Pancreas (tissue), 10 donors: ENCODE data around the gene RAB40A. TPM values are rescaled to one million over a fixed set of nuclear protein-coding genes. Genes with fewer than 3 reads are reported as not detected.

Experiments
- ATAC-seq, 4 donors: fragments of 200-7000 bp; cut with Tn5 transposase; one replicate each; pipeline versions ENCODE4 v1.8.0 to v1.9.1; 2020; ENCODE audit warnings: mild to moderate bottlenecking in 4 of 4, moderate library complexity in 4 of 4
- DNase-seq, 6 donors: peaks; one replicate each; pipeline ENCODE4 v3.0.0-alpha.2; 2020
- FAIRE-seq: peaks from 2 replicates; lab custom pipeline; 2012; peaks lifted over from hg19 to GRCh38; lab: Jason Lieb, UNC
- H3K27ac ChIP-seq, 4 donors: fragments of 200-600 bp; sonication (generic); 1 replicate in 3 of 4; 2 replicates in 1 of 4; pipeline versions ENCODE4 v1.5.0 to v1.8.0; 2020
- H3K27me3 ChIP-seq, 4 donors: fragments of 200-600 bp; one replicate each; pipeline ENCODE4 v1.8.0; 2021
- H3K36me3 ChIP-seq, 3 donors: fragments of 200-600 bp; sonication (generic) in 1 of 3; one replicate each; pipeline versions ENCODE4 v1.5.0 to v1.8.0; 2020 to 2021
- H3K4me1 ChIP-seq, 3 donors: fragments of 200-600 bp; one replicate each; pipeline ENCODE4 v1.8.0; 2021
- H3K4me3 ChIP-seq, 4 donors: fragments of 200-600 bp; sonication (generic) in 2 of 4; one replicate each; pipeline versions ENCODE4 v1.5.0 to v1.8.0; 2020 to 2021
- H3K9me3 ChIP-seq, 4 donors: fragments of 200-600 bp; one replicate each; pipeline ENCODE4 v1.8.0; 2021
- CTCF ChIP-seq, 4 donors: fragments of 200-600 bp; sonication (generic) in 3 of 4; IDR thresholded peaks; one replicate each; pipeline versions ENCODE4 v1.5.0 to v1.8.0; 2021; ENCODE audit warnings: antibody characterized with exemption in 4 of 4
- WGBS, 2 donors: extraction: QIAGEN DNeasy Blood & Tissue Kit; methylation state at CpG; one replicate each; pipeline ENCODE4 v1.1.7; 2013; 5-methylcytosine and 5-hydroxymethylcytosine counted together
- intact Hi-C, 3 donors: fragments of 100-400 bp; cut with DNase I; formaldehyde crosslinking; loops; one replicate each; pipeline versions ENCODE4 v1.11.1 to v1.14.2; 2022
- polyA plus RNA-seq, 2 donors: library from polyadenylated mRNA; stranded (reverse); fragments of 200-250 nt; gene quantifications; one replicate each; pipeline ENCODE4 v1.2.3, GENCODE V29; 2013
- total RNA-seq, 6 donors: library from RNA; stranded (reverse); fragmentation: NEBNext Ultra II Directional in 4 of 6; extraction: Animal tissue kit (Norgen Biotek cat#: 25700) in 4 of 6; gene quantifications; one replicate each; pipeline versions ENCODE4 v1.2.1 to v1.2.4, GENCODE V29; 2021 to 2023
- donor health status: healthy with polysubstance abuse.
- donor health status: DM: no; HTN: no; CAD: no; lungs with moderate emphysema.
- donor health status: DM: no; HTN: no; CAD: no.
- donor health status: control.
- donor health status: control.
- donor health status: Bipolar disorder and iron deficiency.
- donor health status: DM: yes; HTN: yes; CAD: no.
- donor health status: DM: no; HTN: no; CAD: no.
- donor health status: DM: no; HTN: no; CAD: no.
- donor health status: DM: yes; HTN: yes; CAD: no.

RAB40A gene
- total and polyA plus RNA-seq, 8 donors = 0.06 to 0.19 (median 0.12) TPM; not detected in 1

- 53 to 81% methylated on average over 1 of the region's 1 CpG for WGBS, 2 donors
- peaks cover 0 to 19% (median 2%) of the 10 kb centered on the region in 4 donors for H3K27me3 ChIP-seq
Measured at GRCh38 chrX:103530545-103530944, 11.3 kb upstream of the RAB40A start.

GRCh38 chrX:103529550-103529949 lies 10.3 kb upstream of the RAB40A start:
- Histone ChIP-seq H3K27ac (no peak overlapping the region), H3K27me3 (peaks cover 0 to 12% (median 2%) of the 10 kb centered on the region in 4 donors), H3K36me3 (no peaks in the 10 kb centered on the region), H3K4me3 (no peak overlapping the region), H3K9me3 (no peaks in the 10 kb centered on the region), H3K4me1 (no peaks in the 10 kb centered on the region)
- ATAC-seq = no peak
- intact Hi-C loops = no loop called here
- FAIRE-seq = no peak
- WGBS, 2 donors = 62 to 80% methylated on average over 3 of the region's 3 CpGs
- no peak for TF ChIP-seq CTCF (IDR thresholded peaks at IDR 0.05)
- no peak for DNase-seq

More at GRCh38 chrX:103530545-103530944, 11.3 kb upstream of the RAB40A start:
- Histone ChIP-seq H3K9me3 (no peaks in the 10 kb centered on the region), H3K4me3 (no peak overlapping the region), H3K27ac (no peak overlapping the region), H3K36me3 (no peaks in the 10 kb centered on the region), H3K4me1 (no peaks in the 10 kb centered on the region)
- ATAC-seq (no peak), FAIRE-seq (no peak), DNase-seq (no peak)
- intact Hi-C loops = loop anchor here in 2 of 3 donors (10.0 kb wide), 2 partner anchors 164 to 244 kb away; partner anchors contain the start of gene PLP1 (in 1 of the 2)
- TF ChIP-seq CTCF (IDR thresholded peaks at IDR 0.05) = no peak

- no peak for DNase-seq
- no peaks in the 10 kb centered on the region for H3K4me1 ChIP-seq
- no peak for FAIRE-seq
- no peaks in the 10 kb centered on the region for H3K9me3 ChIP-seq
- no peak overlapping the region for H3K4me3 ChIP-seq
- no peaks in the 10 kb centered on the region for H3K27me3 ChIP-seq
- no peaks in the 10 kb centered on the region for H3K36me3 ChIP-seq
- TF ChIP-seq CTCF (IDR thresholded peaks at IDR 0.05) = no peak
- no peak for ATAC-seq
- no peak overlapping the region for H3K27ac ChIP-seq
- intact Hi-C loops = no loop called here
- WGBS, 2 donors = 58 to 73% methylated on average over 2 of the region's 2 CpGs
Measured at GRCh38 chrX:103524747-103525146, 5.5 kb upstream of the RAB40A start.

- ATAC-seq = no peak
- Histone ChIP-seq H3K4me1 (no peaks in the 10 kb centered on the region), H3K9me3 (no peaks in the 10 kb centered on the region), H3K27ac (no peak overlapping the region), H3K27me3 (no peaks in the 10 kb centered on the region), H3K36me3 (no peaks in the 10 kb centered on the region), H3K4me3 (no peak overlapping the region)
- no peak for DNase-seq
- no peak for FAIRE-seq
- intact Hi-C loops = no loop called here
- no peak for TF ChIP-seq CTCF (IDR thresholded peaks at IDR 0.05)
- 61 to 88% methylated on average over 2 of the region's 2 CpGs for WGBS, 2 donors
Measured at GRCh38 chrX:103523605-103524004, 4.3 kb upstream of the RAB40A start.

GRCh38 chrX:103520386-103520785 lies 1.1 kb upstream of the RAB40A start:
- intact Hi-C loops = no loop called here
- DNase-seq = no peak
- FAIRE-seq = no peak

More at GRCh38 chrX:103520386-103520785, 1.1 kb upstream of the RAB40A start:
- 49 to 50% methylated on average over 4 of the region's 4 CpGs for WGBS, 2 donors
- Histone ChIP-seq H3K27me3 (peaks cover 0 to 9% (median 0%) of the 10 kb centered on the region in 4 donors), H3K4me3 (no peak overlapping the region), H3K9me3 (no peaks in the 10 kb centered on the region), H3K4me1 (no peaks in the 10 kb centered on the region), H3K36me3 (no peaks in the 10 kb centered on the region), H3K27ac (no peak overlapping the region)
- no peak for ATAC-seq
- no peak for TF ChIP-seq CTCF (IDR thresholded peaks at IDR 0.05)
